Transverse colon (tissue), 4 donors: ENCODE data around the gene TIMM17A.

Source experiments
- CTCF ChIP-seq, 5 experiments: fragments of 200-600 bp in 3 of 5; fragments of 450-650 bp in 2 of 5; sonication (generic) in 3 of 5; IDR thresholded peaks; 1 replicate in 2 of 5; 2 replicates in 3 of 5; pipeline ENCODE4 v1.5.1; 2016 to 2017; ENCODE audit warnings: antibody characterized with exemption in 5 of 5, inconsistent platforms in 3 of 5, mild to moderate bottlenecking in 2 of 5, moderate library complexity in 1 of 5
- POLR2A ChIP-seq: fragments of 450-650 bp; IDR thresholded peaks from one replicate; pipeline ENCODE4 v1.6.1; 2016; ENCODE audit warnings: antibody characterized with exemption, mild to moderate bottlenecking, moderate library complexity
- POLR2AphosphoS5 ChIP-seq, 3 donors: sonication (generic); formaldehyde crosslinking; IDR thresholded peaks; one replicate each; pipeline ENCODE4 v1.6.1; 2016; ENCODE audit warnings: antibody characterized with exemption in 3 of 3

DNA sequence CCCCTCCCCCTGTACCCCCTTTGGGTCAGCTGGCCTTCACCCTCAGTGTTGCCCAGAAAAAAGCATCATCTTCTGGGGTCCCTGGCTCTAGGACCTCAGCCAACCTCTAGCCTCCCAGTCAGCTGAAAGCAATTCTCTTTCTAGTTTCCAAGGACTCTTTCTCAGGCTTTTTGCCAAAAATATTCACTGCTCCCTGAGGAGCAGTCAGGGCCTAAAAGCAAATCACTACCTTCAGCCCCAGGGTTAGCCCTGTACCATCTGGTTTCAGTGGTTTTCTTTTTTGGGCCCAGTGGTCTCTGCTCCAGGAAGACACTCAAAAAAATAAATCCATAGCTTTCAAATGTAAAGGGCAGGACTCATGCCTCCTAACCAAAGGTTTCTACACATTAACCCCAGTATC is 5.8 kb upstream of the TIMM17A start:
- no peak for TF ChIP-seq CTCF (IDR thresholded peaks at IDR 0.05)
- no peak for TF ChIP-seq POLR2A
- no peak for TF ChIP-seq POLR2AphosphoS5 (IDR thresholded peaks at IDR 0.05)
